OCI-LY7 (cell line): Measurements from ENCODE around the gene CDCA5.

Experiments used
- EZH2phosphoT487 ChIP-seq: fragments of 200-600 bp; sonication (generic); IDR thresholded peaks from 2 replicates; pipeline ENCODE4 v1.6.1; 2018; ENCODE audit warnings: low read depth, borderline replicate concordance, mild to moderate bottlenecking, mixed run types, antibody characterized with exemption, low read length, moderate library complexity, mixed read lengths
- TF ChIP-seq, protein P1 (sequence below): fragments of 200-600 bp; sonication (generic); conservative IDR thresholded peaks from 2 replicates; pipeline ENCODE4 v1.5.1; 2014; ENCODE audit warnings: mild to moderate bottlenecking, antibody characterized with exemption, low read length, moderate library complexity, mixed read lengths

- TF ChIP-seq, protein P1, sequence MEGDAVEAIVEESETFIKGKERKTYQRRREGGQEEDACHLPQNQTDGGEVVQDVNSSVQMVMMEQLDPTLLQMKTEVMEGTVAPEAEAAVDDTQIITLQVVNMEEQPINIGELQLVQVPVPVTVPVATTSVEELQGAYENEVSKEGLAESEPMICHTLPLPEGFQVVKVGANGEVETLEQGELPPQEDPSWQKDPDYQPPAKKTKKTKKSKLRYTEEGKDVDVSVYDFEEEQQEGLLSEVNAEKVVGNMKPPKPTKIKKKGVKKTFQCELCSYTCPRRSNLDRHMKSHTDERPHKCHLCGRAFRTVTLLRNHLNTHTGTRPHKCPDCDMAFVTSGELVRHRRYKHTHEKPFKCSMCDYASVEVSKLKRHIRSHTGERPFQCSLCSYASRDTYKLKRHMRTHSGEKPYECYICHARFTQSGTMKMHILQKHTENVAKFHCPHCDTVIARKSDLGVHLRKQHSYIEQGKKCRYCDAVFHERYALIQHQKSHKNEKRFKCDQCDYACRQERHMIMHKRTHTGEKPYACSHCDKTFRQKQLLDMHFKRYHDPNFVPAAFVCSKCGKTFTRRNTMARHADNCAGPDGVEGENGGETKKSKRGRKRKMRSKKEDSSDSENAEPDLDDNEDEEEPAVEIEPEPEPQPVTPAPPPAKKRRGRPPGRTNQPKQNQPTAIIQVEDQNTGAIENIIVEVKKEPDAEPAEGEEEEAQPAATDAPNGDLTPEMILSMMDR = peak; percentile 92
- TF ChIP-seq EZH2phosphoT487 = no peak
These were observed 33.6 kb upstream of the CDCA5 start, which contains the start of gene ZNHIT2 for GRCh38 chr11:65117206-65118096.
